ENCODE data around the gene KMT2C.
"Not testable (repeated sequence)": the region's sequence is repeated elsewhere in the genome, so short reads cannot be mapped to it uniquely, and the experiment has no call there.

Gene KMT2C

DNA sequence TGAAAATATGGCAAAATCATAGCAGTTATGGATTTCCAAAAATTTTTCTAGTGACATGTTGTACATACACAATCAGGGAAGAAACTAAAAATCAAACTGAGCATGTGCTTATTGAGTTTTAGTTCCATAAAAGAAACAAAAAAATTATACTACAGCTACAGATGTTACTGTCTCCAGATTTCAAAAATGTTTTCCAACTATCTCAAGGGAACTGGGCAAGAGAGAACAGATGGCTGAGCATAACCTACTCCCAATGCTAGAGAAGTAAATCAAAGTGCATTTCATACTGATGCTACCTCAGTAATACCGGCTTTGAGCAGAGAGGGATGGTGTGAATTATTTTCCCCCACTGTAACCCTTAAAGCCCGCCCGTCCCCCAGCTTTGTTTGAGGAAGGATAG lies 40.7 kb upstream of the KMT2C start:
- Histone ChIP-seq H3K9me2 (replicated peaks; ENCODE audit: low read depth, low read length) (no peaks in the 10 kb centered on the region), H3K4me3 (ENCODE audit: low read length, poor library complexity, severe bottlenecking) (no peak overlapping the region), H3K9me3 (ENCODE audit: insufficient read depth, low read depth, low read length) (no peaks in the 10 kb centered on the region), H3F3A (ENCODE audit: low read depth) (no peaks in the 10 kb centered on the region), H3K36me3 (ENCODE audit: insufficient read depth, low read length) (no peaks in the 10 kb centered on the region), H2AFZ (ENCODE audit: low read length) (no peak overlapping the region), H3K4me1 (ENCODE audit: insufficient read depth, low read length, poor library complexity, severe bottlenecking) (no peaks in the 10 kb centered on the region), H4K20me1 (ENCODE audit: insufficient read depth, low read length, poor library complexity, severe bottlenecking) (no peaks in the 10 kb centered on the region), H3K27me3 (ENCODE audit: insufficient read depth, low read length, poor library complexity, severe bottlenecking) (no peaks in the 10 kb centered on the region), H3K79me2 (ENCODE audit: insufficient read depth, low read length) (no peaks in the 10 kb centered on the region), H3K4me2 (ENCODE audit: low read depth, low read length, poor library complexity, severe bottlenecking) (no peak overlapping the region), H3K9ac (ENCODE audit: low read depth, low read length, poor library complexity, severe bottlenecking) (no peak overlapping the region)
- no peak for TF ChIP-seq EZH2phosphoT487 (IDR thresholded peaks at IDR 0.05; ENCODE audit: borderline replicate concordance)
- TF ChIP-seq, protein P1, sequence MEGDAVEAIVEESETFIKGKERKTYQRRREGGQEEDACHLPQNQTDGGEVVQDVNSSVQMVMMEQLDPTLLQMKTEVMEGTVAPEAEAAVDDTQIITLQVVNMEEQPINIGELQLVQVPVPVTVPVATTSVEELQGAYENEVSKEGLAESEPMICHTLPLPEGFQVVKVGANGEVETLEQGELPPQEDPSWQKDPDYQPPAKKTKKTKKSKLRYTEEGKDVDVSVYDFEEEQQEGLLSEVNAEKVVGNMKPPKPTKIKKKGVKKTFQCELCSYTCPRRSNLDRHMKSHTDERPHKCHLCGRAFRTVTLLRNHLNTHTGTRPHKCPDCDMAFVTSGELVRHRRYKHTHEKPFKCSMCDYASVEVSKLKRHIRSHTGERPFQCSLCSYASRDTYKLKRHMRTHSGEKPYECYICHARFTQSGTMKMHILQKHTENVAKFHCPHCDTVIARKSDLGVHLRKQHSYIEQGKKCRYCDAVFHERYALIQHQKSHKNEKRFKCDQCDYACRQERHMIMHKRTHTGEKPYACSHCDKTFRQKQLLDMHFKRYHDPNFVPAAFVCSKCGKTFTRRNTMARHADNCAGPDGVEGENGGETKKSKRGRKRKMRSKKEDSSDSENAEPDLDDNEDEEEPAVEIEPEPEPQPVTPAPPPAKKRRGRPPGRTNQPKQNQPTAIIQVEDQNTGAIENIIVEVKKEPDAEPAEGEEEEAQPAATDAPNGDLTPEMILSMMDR (conservative IDR thresholded peaks at IDR 0.05; ENCODE audit: low read length), result no peak

DNA sequence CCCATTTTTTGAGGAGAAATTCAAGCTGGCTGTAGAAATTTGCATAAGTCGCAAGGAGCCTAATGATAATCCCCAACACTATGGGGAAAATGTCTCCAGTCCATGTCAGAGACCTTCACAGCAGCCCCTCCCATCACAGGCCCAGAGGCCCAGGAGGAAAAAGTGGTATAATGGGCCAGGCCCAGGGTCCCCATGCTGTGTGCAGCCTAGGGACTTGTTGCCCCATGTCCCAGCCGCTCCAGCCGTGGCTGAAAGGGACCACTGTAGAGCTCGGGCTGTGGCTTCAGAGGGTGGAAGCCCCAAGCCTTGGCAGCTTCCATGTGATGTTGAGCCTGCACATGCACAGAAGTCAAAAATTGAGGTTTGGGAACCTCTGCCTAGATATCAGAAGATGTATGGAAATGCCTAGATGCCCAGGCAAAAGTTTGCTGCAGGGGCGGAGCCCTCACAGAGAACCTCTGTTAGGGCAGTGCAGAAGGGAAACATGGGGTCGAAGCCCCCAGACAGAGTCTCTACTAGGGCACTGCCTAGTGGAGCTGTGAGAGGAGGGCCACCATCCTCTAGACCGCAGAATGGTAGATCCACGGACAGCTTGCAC lies 35.3 kb upstream of the KMT2C start:
- H3K9me2 ChIP-seq (replicated peaks; ENCODE audit: low read depth, low read length); H3K4me1 ChIP-seq (ENCODE audit: insufficient read depth, low read length, poor library complexity, severe bottlenecking); H3K27me3 ChIP-seq (ENCODE audit: insufficient read depth, low read length, poor library complexity, severe bottlenecking); H3K4me3 ChIP-seq (ENCODE audit: low read length, poor library complexity, severe bottlenecking); H2AFZ ChIP-seq (ENCODE audit: low read length); H3K4me2 ChIP-seq (ENCODE audit: low read depth, low read length, poor library complexity, severe bottlenecking); H3K9ac ChIP-seq (ENCODE audit: low read depth, low read length, poor library complexity, severe bottlenecking); H3F3A ChIP-seq (ENCODE audit: low read depth); H3K36me3 ChIP-seq (ENCODE audit: insufficient read depth, low read length); H3K79me2 ChIP-seq (ENCODE audit: insufficient read depth, low read length); H3K9me3 ChIP-seq (ENCODE audit: insufficient read depth, low read depth, low read length); H4K20me1 ChIP-seq (ENCODE audit: insufficient read depth, low read length, poor library complexity, severe bottlenecking): not testable (repeated sequence)

DNA sequence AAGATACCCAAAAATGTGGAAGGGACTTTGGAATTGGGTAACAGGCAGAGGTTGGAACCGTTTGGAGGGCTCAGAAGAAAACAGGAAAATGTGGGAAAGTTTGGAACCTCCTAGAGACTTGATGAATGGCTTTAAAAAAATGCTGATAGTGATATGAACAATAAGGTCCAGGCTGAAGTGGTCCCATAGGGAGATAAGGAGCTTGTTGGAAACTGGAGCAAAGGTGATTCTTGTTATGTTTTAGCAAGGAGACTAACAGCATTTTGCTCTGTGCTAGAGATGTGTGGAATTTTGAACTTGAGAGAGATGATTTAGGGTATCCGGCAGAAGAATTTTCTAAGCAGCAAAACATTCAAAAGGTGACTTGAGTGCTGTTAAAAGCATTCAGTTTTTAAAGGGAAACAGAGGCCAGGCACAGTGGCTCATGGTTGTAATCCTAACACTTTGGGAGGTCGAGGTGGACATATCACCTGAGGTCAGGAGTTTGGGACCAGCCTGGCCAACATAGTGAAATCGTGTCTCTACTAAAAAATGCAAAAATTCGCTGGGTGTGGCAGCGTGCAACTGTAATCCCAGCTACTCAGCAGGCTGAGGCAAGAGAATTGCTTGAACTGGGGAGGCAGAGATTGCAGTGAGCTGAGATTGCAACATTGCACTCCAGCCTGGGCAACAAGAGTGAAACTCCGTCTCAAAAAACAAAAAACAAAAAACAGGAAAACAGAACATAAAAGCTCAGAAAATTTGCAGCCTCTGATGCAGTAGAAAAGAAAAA lies 34.6 kb upstream of the KMT2C start:
- H3K4me1 ChIP-seq (ENCODE audit: insufficient read depth, low read length, poor library complexity, severe bottlenecking); H3K9ac ChIP-seq (ENCODE audit: low read depth, low read length, poor library complexity, severe bottlenecking); H4K20me1 ChIP-seq (ENCODE audit: insufficient read depth, low read length, poor library complexity, severe bottlenecking); H3F3A ChIP-seq (ENCODE audit: low read depth); H2AFZ ChIP-seq (ENCODE audit: low read length); H3K4me2 ChIP-seq (ENCODE audit: low read depth, low read length, poor library complexity, severe bottlenecking); H3K79me2 ChIP-seq (ENCODE audit: insufficient read depth, low read length); H3K4me3 ChIP-seq (ENCODE audit: low read length, poor library complexity, severe bottlenecking); H3K36me3 ChIP-seq (ENCODE audit: insufficient read depth, low read length); H3K9me3 ChIP-seq (ENCODE audit: insufficient read depth, low read depth, low read length); H3K9me2 ChIP-seq (replicated peaks; ENCODE audit: low read depth, low read length); H3K27me3 ChIP-seq (ENCODE audit: insufficient read depth, low read length, poor library complexity, severe bottlenecking): not testable (repeated sequence)

GRCh38 chr7:152469576-152469975 lies 33.8 kb upstream of the KMT2C start:
- not testable (repeated sequence) for H3K9me2 ChIP-seq (replicated peaks; ENCODE audit: low read depth, low read length); H4K20me1 ChIP-seq (ENCODE audit: insufficient read depth, low read length, poor library complexity, severe bottlenecking); H3K9me3 ChIP-seq (ENCODE audit: insufficient read depth, low read depth, low read length); H2AFZ ChIP-seq (ENCODE audit: low read length); H3K4me2 ChIP-seq (ENCODE audit: low read depth, low read length, poor library complexity, severe bottlenecking); H3F3A ChIP-seq (ENCODE audit: low read depth); H3K4me1 ChIP-seq (ENCODE audit: insufficient read depth, low read length, poor library complexity, severe bottlenecking); H3K9ac ChIP-seq (ENCODE audit: low read depth, low read length, poor library complexity, severe bottlenecking); H3K4me3 ChIP-seq (ENCODE audit: low read length, poor library complexity, severe bottlenecking); H3K79me2 ChIP-seq (ENCODE audit: insufficient read depth, low read length); H3K27me3 ChIP-seq (ENCODE audit: insufficient read depth, low read length, poor library complexity, severe bottlenecking); H3K36me3 ChIP-seq (ENCODE audit: insufficient read depth, low read length)

All from Loucy (cell line).